Stimulated activated effector memory CD8-positive, alpha-beta T cell treated with anti-CD3 and anti-CD28 coated beads, Interleukin-12 subunit alpha, Interleukin-12 subunit beta, amount 100 ng/mL, for 72 hours (primary cell): ENCODE results near the gene SKA2.

Experiments
- ATAC-seq: fragments of 150-1000 bp; cut with Tn5 transposase; 2 replicates; pipeline ENCODE4 v1.10.0; 2021
- DNase-seq, 2 donors: peaks; one replicate each; pipeline ENCODE4 v3.0.0; 2021 to 2022; ENCODE audit warnings: low spot score in 2 of 2
- H3K27ac Mint-ChIP-seq: one replicate; pipeline ENCODE4 v1.8.0; 2022; ENCODE audit warnings: mild to moderate bottlenecking, mixed read lengths
- H3K36me3 Mint-ChIP-seq: one replicate; pipeline ENCODE4 v1.8.0; 2022; ENCODE audit warnings: mild to moderate bottlenecking, mixed read lengths
- H3K4me1 Mint-ChIP-seq: one replicate; pipeline ENCODE4 v1.8.0; 2022; ENCODE audit warnings: mixed read lengths
- H3K4me3 Mint-ChIP-seq: one replicate; pipeline ENCODE4 v1.8.0; 2022; ENCODE audit warnings: mild to moderate bottlenecking, mixed read lengths
- H3K9me3 Mint-ChIP-seq: one replicate; pipeline ENCODE4 v1.8.0; 2022; ENCODE audit warnings: mixed read lengths

Gene SKA2

GRCh38 chr17:59129814-59130213 lies 25.2 kb downstream of the SKA2 start:
- DNase-seq: no peak
- peaks cover 44% of the 10 kb centered on the region for H3K36me3 Mint-ChIP-seq
- ATAC-seq: no peak
- H3K9me3 Mint-ChIP-seq: no peaks in the 10 kb centered on the region
- H3K4me3 Mint-ChIP-seq: no peak overlapping the region
- no peak overlapping the region for H3K27ac Mint-ChIP-seq
- no peaks in the 10 kb centered on the region for H3K4me1 Mint-ChIP-seq

GRCh38 chr17:59126809-59127417 lies 28.1 kb downstream of the SKA2 start:
- Mint-ChIP-seq H3K4me1 (no peaks in the 10 kb centered on the region), H3K9me3 (no peaks in the 10 kb centered on the region), H3K27ac (no peak overlapping the region), H3K4me3 (no peak overlapping the region), H3K36me3 (peaks cover 68% of the 10 kb centered on the region)
- no peak for DNase-seq
- peak; percentile 70 for ATAC-seq

GRCh38 chr17:59124665-59125064 lies 30.3 kb downstream of the SKA2 start:
- H3K4me1 Mint-ChIP-seq: no peaks in the 10 kb centered on the region
- H3K27ac Mint-ChIP-seq: no peak overlapping the region
- H3K9me3 Mint-ChIP-seq: no peaks in the 10 kb centered on the region
- peaks cover 81% of the 10 kb centered on the region for H3K36me3 Mint-ChIP-seq
- peak; percentile 56 for ATAC-seq
- DNase-seq: no peak
- no peak overlapping the region for H3K4me3 Mint-ChIP-seq

- peaks cover 76% of the 10 kb centered on the region for H3K36me3 Mint-ChIP-seq
- H3K4me1 Mint-ChIP-seq: peaks cover 5% of the 10 kb centered on the region
- no peak overlapping the region for H3K4me3 Mint-ChIP-seq
- H3K27ac Mint-ChIP-seq: no peak overlapping the region
- no peak for DNase-seq
- H3K9me3 Mint-ChIP-seq: no peaks in the 10 kb centered on the region
- no peak for ATAC-seq
These were observed 33.0 kb downstream of the SKA2 start for GRCh38 chr17:59121901-59122480.

- Mint-ChIP-seq H3K36me3 (peaks cover 64% of the 10 kb centered on the region), H3K27ac (no peak overlapping the region), H3K4me3 (no peak overlapping the region), H3K4me1 (peaks cover 5% of the 10 kb centered on the region), H3K9me3 (no peaks in the 10 kb centered on the region)
- DNase-seq (no peak), ATAC-seq (no peak)
These were observed 39.5 kb downstream of the SKA2 start for GRCh38 chr17:59115474-59115873.

GRCh38 chr17:59111539-59111938 lies 43.4 kb downstream of the SKA2 start:
- DNase-seq (no peak), ATAC-seq (no peak)
- Mint-ChIP-seq H3K9me3 (no peaks in the 10 kb centered on the region), H3K4me1 (peaks cover 9% of the 10 kb centered on the region), H3K27ac (no peak overlapping the region), H3K4me3 (no peak overlapping the region), H3K36me3 (peaks cover 60% of the 10 kb centered on the region)

GRCh38 chr17:59110973-59111372 lies 44.0 kb downstream of the SKA2 start:
- H3K27ac Mint-ChIP-seq: no peak overlapping the region
- DNase-seq: no peak
- H3K36me3 Mint-ChIP-seq: peaks cover 64% of the 10 kb centered on the region
- ATAC-seq: no peak
- no peak overlapping the region for H3K4me3 Mint-ChIP-seq
- H3K4me1 Mint-ChIP-seq: peaks cover 12% of the 10 kb centered on the region
- H3K9me3 Mint-ChIP-seq: no peaks in the 10 kb centered on the region

- no peaks in the 10 kb centered on the region for H3K9me3 Mint-ChIP-seq
- ATAC-seq (no peak), DNase-seq (no peak)
- peak overlapping the region; percentile 96 for H3K4me3 Mint-ChIP-seq
- peaks cover 22% of the 10 kb centered on the region for H3K4me1 Mint-ChIP-seq
- no peak overlapping the region for H3K27ac Mint-ChIP-seq
- H3K36me3 Mint-ChIP-seq: peaks cover 56% of the 10 kb centered on the region
These were observed 46.4 kb downstream of the SKA2 start for GRCh38 chr17:59108400-59109102.

- H3K4me3 Mint-ChIP-seq: peak overlapping the region; percentile 96
- ATAC-seq: peak; percentile 44
- H3K36me3 Mint-ChIP-seq: peaks cover 67% of the 10 kb centered on the region
- no peaks in the 10 kb centered on the region for H3K9me3 Mint-ChIP-seq
- H3K4me1 Mint-ChIP-seq: peaks cover 23% of the 10 kb centered on the region
- no peak for DNase-seq
- peak overlapping the region; percentile 97 for H3K27ac Mint-ChIP-seq
These were observed 47.7 kb downstream of the SKA2 start for GRCh38 chr17:59107306-59107670.

GRCh38 chr17:59106463-59107305 lies 48.3 kb downstream of the SKA2 start, which contains the start of gene TRIM37:
Gene TRIM37, minus strand, starts transcription at chr17:59106880. Its CDS starts 419 bp downstream, at chr17:59106461.
- peaks cover 28% of the 10 kb centered on the region for H3K4me1 Mint-ChIP-seq
- no peaks in the 10 kb centered on the region for H3K9me3 Mint-ChIP-seq
- peak within 1 kb of the TSS; percentile 96 for H3K4me3 Mint-ChIP-seq
- H3K27ac Mint-ChIP-seq: peak within 1 kb of the TSS; percentile 97
- H3K36me3 Mint-ChIP-seq: peaks cover 73% of the 10 kb centered on the region
- peak; percentile 96 for ATAC-seq
- DNase-seq: peak; percentile 98 to 100

- peak in 1 of 2 donors; percentile 43 for DNase-seq
- Mint-ChIP-seq H3K36me3 (peaks cover 72% of the 10 kb centered on the region), H3K27ac (peak overlapping the region; percentile 97), H3K4me3 (peak overlapping the region; percentile 96), H3K9me3 (no peaks in the 10 kb centered on the region), H3K4me1 (peaks cover 28% of the 10 kb centered on the region)
- ATAC-seq: peak; percentile 63
These were observed 49.0 kb downstream of the SKA2 start for GRCh38 chr17:59105852-59106462.

- peaks cover 74% of the 10 kb centered on the region for H3K36me3 Mint-ChIP-seq
- no peak for DNase-seq
- H3K9me3 Mint-ChIP-seq: peaks cover 3% of the 10 kb centered on the region
- H3K27ac Mint-ChIP-seq: no peak overlapping the region
- ATAC-seq: no peak
- H3K4me1 Mint-ChIP-seq: peaks cover 26% of the 10 kb centered on the region
- no peak overlapping the region for H3K4me3 Mint-ChIP-seq
These were observed 53.8 kb downstream of the SKA2 start for GRCh38 chr17:59101178-59101577.

- Mint-ChIP-seq H3K36me3 (peaks cover 56% of the 10 kb centered on the region), H3K9me3 (peaks cover 3% of the 10 kb centered on the region), H3K4me3 (no peak overlapping the region), H3K4me1 (peaks cover 20% of the 10 kb centered on the region), H3K27ac (no peak overlapping the region)
- DNase-seq (no peak), ATAC-seq (no peak)
These were observed 57.1 kb downstream of the SKA2 start for GRCh38 chr17:59097876-59098275.

GRCh38 chr17:59094861-59095530 lies 60.0 kb downstream of the SKA2 start:
- peaks cover 15% of the 10 kb centered on the region for H3K4me1 Mint-ChIP-seq
- H3K27ac Mint-ChIP-seq: no peak overlapping the region
- ATAC-seq: no peak
- peaks cover 3% of the 10 kb centered on the region for H3K9me3 Mint-ChIP-seq
- H3K4me3 Mint-ChIP-seq: no peak overlapping the region
- peaks cover 41% of the 10 kb centered on the region for H3K36me3 Mint-ChIP-seq
- DNase-seq: no peak
